K562 (cell line): ENCODE measurements around the gene OPA3. TPM values are rescaled to one million over a fixed set of nuclear protein-coding genes. Genes with fewer than 3 reads are reported as not detected.

Experiments
- CBFA2T3 ChIP-seq: fragments of 450-650 bp; IDR thresholded peaks from 2 replicates; pipeline ENCODE4 v1.6.1; 2017
- CEBPB ChIP-seq: fragments of 450-650 bp; IDR thresholded peaks from 2 replicates; pipeline ENCODE4 v1.6.1; 2016; ENCODE audit warnings: missing genetic modification characterization, missing compliant biosample characterization
- ETV6 ChIP-seq, 3 experiments: fragments of 150-350 bp in 1 of 3; sonication (generic) in 1 of 3; formaldehyde crosslinking in 1 of 3; IDR thresholded peaks; 2 replicates each; pipeline versions ENCODE4 v1.6.1 to v1.8.0; 2014 to 2022; ENCODE audit warnings: borderline replicate concordance in 2 of 3, low read depth in 2 of 3, antibody characterized with exemption in 1 of 3, low read length in 1 of 3, mild to moderate bottlenecking in 1 of 3, missing genetic modification reagents in 1 of 3
- GATA2 ChIP-seq: sonication (generic); formaldehyde crosslinking; IDR thresholded peaks from 2 replicates; pipeline ENCODE4 v1.4.0; 2020; ENCODE audit warnings: mild to moderate bottlenecking, missing genetic modification reagents
- HMG20B ChIP-seq: fragments of 250-450 bp; sonication (Bioruptor Pico); IDR thresholded peaks from 2 replicates; pipeline ENCODE4 v1.5.0; 2021; ENCODE audit warnings: mild to moderate bottlenecking
- HNRNPL ChIP-seq: fragments of 200-400 bp; formaldehyde crosslinking; IDR thresholded peaks from 2 replicates; pipeline ENCODE4 v1.6.1; 2017; ENCODE audit warnings: low read depth, mild to moderate bottlenecking, low read length
- MECOM ChIP-seq: fragments of 250-450 bp; sonication (Bioruptor Pico); IDR thresholded peaks from 2 replicates; pipeline ENCODE4 v1.8.0; 2022; ENCODE audit warnings: inconsistent platforms
- NRF1 ChIP-seq, 2 experiments: fragments of 450-650 bp; IDR thresholded peaks in 1 of 2; conservative IDR thresholded peaks in 1 of 2; 2 replicates each; pipeline ENCODE4 v1.6.1; 2014; ENCODE audit warnings: mild to moderate bottlenecking in 2 of 2
- PRMT5 ChIP-seq: sonication (generic); formaldehyde crosslinking; IDR thresholded peaks from 2 replicates; pipeline ENCODE4 v1.5.0; 2020; ENCODE audit warnings: missing genetic modification reagents
- RAD51 ChIP-seq: fragments of 450-650 bp; IDR thresholded peaks from 2 replicates; pipeline ENCODE4 v1.7.1; 2016; ENCODE audit warnings: low read depth, mild to moderate bottlenecking, borderline replicate concordance
- RB1 ChIP-seq: fragments of 450-650 bp; IDR thresholded peaks from 2 replicates; pipeline ENCODE4 v1.6.1; 2017; ENCODE audit warnings: low read depth, mild to moderate bottlenecking
- RBM15 ChIP-seq: fragments of 200-400 bp; formaldehyde crosslinking; IDR thresholded peaks from 2 replicates; pipeline ENCODE4 v1.6.1; 2018; ENCODE audit warnings: mild to moderate bottlenecking, low read length, moderate library complexity; ENCODE audit not compliant: insufficient read depth
- RCOR1 ChIP-seq, 2 experiments: IDR thresholded peaks; 2 replicates each; pipeline ENCODE4 v1.6.1; 2012; ENCODE audit warnings: low read depth in 2 of 2, low read length in 2 of 2, borderline replicate concordance in 1 of 2, improper control_type of control experiment in 1 of 2
- SMARCA5 ChIP-seq: fragments of 450-650 bp; IDR thresholded peaks from 2 replicates; pipeline ENCODE4 v1.6.1; 2016
- ZNF263 ChIP-seq: sonication (generic); formaldehyde crosslinking; IDR thresholded peaks from 2 replicates; pipeline ENCODE4 v1.8.0; 2022; ENCODE audit warnings: mild to moderate bottlenecking, missing genetic modification reagents, borderline replicate concordance
- polyA plus RNA-seq, 8 experiments: library from polyadenylated mRNA; depleted of rRNA in 4 of 8; stranded (reverse) in 5 of 8; unstranded in 3 of 8; fragments of >200 nt; fragmentation: Nextera tagmentation in 2 of 8; fragmentation: Illumina TruSeq in 1 of 8; extraction: Ambion mirVana in 2 of 8; extraction: Trizol in 1 of 8; gene quantifications; 2 replicates each; pipeline versions ENCODE4 v1.2.1 to v1.2.3, GENCODE V29; 2011 to 2014; ENCODE audit warnings: inconsistent platforms in 1 of 8, missing spikeins in 1 of 8
- total RNA-seq, 7 experiments: library from RNA; depleted of rRNA in 6 of 7; stranded (reverse); fragments of >200 nt in 6 of 7; fragmentation: Illumina TruSeq in 2 of 7; extraction: Trizol in 2 of 7; gene quantifications; 2 replicates each; pipeline versions ENCODE4 v1.2.1 to v1.2.3, GENCODE V29; 2011 to 2021; ENCODE audit warnings: low replicate concordance in 1 of 7
- TF ChIP-seq, protein P1 (sequence below): fragments of 250-450 bp; sonication (Bioruptor Pico); IDR thresholded peaks from 2 replicates; pipeline ENCODE4 v1.4.0; 2020; ENCODE audit warnings: mild to moderate bottlenecking, moderate library complexity, borderline replicate concordance
- TF ChIP-seq, protein P2 (sequence below): fragments of 200-800 bp; sonication (Bioruptor generic); IDR thresholded peaks from 2 replicates; pipeline ENCODE4 v1.6.1; 2016; ENCODE audit warnings: missing genetic modification characterization, missing compliant biosample characterization
- TF ChIP-seq, protein P3 (sequence below): sonication (generic); formaldehyde crosslinking; IDR thresholded peaks from 2 replicates; pipeline ENCODE4 v1.8.0; 2022; ENCODE audit warnings: missing genetic modification reagents, mild to moderate bottlenecking, moderate library complexity, borderline replicate concordance

OPA3 gene
- total and polyA plus RNA-seq, 9 of the 15 experiments (the other 6 are each of a cell fraction or from before 2014, with no cell fraction given), result 1.4 to 18.8 (median 9.0) TPM

DNA sequence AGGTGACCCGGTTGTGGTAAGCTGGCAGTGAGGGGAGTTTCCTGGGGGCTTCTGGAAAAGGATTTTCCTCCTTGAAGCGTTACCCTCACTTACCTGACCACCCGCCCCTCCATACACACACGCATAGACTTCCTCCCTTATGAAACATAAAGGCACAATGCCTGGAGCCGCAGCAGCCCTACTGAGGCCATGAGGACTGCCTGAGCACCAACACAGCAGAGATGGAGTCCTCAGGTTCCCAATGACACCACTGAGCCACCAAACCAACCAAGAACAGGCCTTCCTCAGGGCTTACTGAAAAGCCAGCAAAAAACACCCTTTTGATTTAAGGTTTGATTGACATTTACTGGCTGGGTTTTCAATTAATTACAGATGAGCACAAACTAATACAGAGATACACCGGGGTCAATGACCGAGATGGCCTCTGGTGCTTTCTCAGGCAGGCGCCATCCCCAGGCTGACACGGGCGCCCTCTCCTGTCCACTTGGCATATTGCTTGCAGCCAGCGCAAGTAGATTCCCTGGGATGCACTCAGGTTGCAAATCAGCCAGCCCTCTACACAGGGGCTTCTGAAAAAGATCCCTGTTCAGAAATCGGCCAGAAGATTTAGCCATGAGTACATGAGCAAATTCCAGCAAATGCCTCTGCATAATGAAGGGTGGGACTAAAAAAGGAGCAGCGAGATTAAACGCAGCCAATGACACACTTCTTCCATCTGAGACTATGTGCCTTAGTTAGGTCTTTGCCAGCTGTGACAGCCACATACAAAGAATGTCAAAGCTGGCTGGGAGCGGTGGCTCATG lies 14.8 kb downstream of the OPA3 start (continued):
- TF ChIP-seq RAD51 (no peak), SMARCA5 (peak; percentile 74), HMG20B (no peak), PRMT5 (CRISPR knock-in tag) (no peak), GATA2 (CRISPR knock-in tag) (no peak), ETV6 (IDR thresholded peaks at IDR 0.05; ENCODE audit: borderline replicate concordance in 1 of 2, low read depth in 2 of 2, low read length in 1 of 2) (no peak), ETV6 (CRISPR knock-in tag; IDR thresholded peaks at IDR 0.05; ENCODE audit: borderline replicate concordance) (peak; percentile 32; the same call in 1 of the 2 replicates), HNRNPL (no peak), CEBPB (tag) (no peak), CBFA2T3 (no peak), NRF1 (conservative IDR thresholded peaks at IDR 0.05 in 1 of 2, IDR thresholded peaks at IDR 0.05 in 1 of 2) (peak; percentile 40 to 46), RBM15 (no peak), ZNF263 (CRISPR knock-in tag) (no peak), RB1 (0 out of 2 replicates have a peak, but pooled peaks have one; percentile 49), MECOM (no peak), RCOR1 (IDR thresholded peaks at IDR 0.05; ENCODE audit: borderline replicate concordance in 1 of 2, low read depth in 2 of 2, low read length in 2 of 2) (peak in 1 of 2 experiments; percentile 55; a peak in 1 of 4 replicates)
- TF ChIP-seq, protein P1, sequence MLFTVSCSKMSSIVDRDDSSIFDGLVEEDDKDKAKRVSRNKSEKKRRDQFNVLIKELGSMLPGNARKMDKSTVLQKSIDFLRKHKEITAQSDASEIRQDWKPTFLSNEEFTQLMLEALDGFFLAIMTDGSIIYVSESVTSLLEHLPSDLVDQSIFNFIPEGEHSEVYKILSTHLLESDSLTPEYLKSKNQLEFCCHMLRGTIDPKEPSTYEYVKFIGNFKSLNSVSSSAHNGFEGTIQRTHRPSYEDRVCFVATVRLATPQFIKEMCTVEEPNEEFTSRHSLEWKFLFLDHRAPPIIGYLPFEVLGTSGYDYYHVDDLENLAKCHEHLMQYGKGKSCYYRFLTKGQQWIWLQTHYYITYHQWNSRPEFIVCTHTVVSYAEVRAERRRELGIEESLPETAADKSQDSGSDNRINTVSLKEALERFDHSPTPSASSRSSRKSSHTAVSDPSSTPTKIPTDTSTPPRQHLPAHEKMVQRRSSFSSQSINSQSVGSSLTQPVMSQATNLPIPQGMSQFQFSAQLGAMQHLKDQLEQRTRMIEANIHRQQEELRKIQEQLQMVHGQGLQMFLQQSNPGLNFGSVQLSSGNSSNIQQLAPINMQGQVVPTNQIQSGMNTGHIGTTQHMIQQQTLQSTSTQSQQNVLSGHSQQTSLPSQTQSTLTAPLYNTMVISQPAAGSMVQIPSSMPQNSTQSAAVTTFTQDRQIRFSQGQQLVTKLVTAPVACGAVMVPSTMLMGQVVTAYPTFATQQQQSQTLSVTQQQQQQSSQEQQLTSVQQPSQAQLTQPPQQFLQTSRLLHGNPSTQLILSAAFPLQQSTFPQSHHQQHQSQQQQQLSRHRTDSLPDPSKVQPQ (CRISPR knock-in tag), result no peak
- TF ChIP-seq, protein P2, sequence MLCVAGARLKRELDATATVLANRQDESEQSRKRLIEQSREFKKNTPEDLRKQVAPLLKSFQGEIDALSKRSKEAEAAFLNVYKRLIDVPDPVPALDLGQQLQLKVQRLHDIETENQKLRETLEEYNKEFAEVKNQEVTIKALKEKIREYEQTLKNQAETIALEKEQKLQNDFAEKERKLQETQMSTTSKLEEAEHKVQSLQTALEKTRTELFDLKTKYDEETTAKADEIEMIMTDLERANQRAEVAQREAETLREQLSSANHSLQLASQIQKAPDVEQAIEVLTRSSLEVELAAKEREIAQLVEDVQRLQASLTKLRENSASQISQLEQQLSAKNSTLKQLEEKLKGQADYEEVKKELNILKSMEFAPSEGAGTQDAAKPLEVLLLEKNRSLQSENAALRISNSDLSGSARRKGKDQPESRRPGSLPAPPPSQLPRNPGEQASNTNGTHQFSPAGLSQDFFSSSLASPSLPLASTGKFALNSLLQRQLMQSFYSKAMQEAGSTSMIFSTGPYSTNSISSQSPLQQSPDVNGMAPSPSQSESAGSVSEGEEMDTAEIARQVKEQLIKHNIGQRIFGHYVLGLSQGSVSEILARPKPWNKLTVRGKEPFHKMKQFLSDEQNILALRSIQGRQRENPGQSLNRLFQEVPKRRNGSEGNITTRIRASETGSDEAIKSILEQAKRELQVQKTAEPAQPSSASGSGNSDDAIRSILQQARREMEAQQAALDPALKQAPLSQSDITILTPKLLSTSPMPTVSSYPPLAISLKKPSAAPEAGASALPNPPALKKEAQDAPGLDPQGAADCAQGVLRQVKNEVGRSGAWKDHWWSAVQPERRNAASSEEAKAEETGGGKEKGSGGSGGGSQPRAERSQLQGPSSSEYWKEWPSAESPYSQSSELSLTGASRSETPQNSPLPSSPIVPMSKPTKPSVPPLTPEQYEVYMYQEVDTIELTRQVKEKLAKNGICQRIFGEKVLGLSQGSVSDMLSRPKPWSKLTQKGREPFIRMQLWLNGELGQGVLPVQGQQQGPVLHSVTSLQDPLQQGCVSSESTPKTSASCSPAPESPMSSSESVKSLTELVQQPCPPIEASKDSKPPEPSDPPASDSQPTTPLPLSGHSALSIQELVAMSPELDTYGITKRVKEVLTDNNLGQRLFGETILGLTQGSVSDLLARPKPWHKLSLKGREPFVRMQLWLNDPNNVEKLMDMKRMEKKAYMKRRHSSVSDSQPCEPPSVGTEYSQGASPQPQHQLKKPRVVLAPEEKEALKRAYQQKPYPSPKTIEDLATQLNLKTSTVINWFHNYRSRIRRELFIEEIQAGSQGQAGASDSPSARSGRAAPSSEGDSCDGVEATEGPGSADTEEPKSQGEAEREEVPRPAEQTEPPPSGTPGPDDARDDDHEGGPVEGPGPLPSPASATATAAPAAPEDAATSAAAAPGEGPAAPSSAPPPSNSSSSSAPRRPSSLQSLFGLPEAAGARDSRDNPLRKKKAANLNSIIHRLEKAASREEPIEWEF (CRISPR knock-in tag), result no peak
- TF ChIP-seq, protein P3, sequence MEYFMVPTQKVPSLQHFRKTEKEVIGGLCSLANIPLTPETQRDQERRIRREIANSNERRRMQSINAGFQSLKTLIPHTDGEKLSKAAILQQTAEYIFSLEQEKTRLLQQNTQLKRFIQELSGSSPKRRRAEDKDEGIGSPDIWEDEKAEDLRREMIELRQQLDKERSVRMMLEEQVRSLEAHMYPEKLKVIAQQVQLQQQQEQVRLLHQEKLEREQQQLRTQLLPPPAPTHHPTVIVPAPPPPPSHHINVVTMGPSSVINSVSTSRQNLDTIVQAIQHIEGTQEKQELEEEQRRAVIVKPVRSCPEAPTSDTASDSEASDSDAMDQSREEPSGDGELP, result no peak
